ENCODE data around the gene ZEB1. TPM values are rescaled to one million over a fixed set of nuclear protein-coding genes. Genes with fewer than 3 reads are reported as not detected.

Gene ZEB1
- total RNA-seq, 3 donors from 2014 or later, result 8.8 to 200 (median 28.1) TPM

GRCh38 chr10:31291123-31291522, 27.9 kb upstream of the ZEB1 start:
- intact Hi-C loops (cut with DNase I, micrococcal nuclease), result no loop called here
- no peaks in the 10 kb centered on the region for H3K4me1 ChIP-seq (ENCODE audit: low read depth)
- H3K4me3 ChIP-seq, result no peak overlapping the region
- DNase-seq (no peak), ATAC-seq (no peak)
- TF ChIP-seq, protein P1, sequence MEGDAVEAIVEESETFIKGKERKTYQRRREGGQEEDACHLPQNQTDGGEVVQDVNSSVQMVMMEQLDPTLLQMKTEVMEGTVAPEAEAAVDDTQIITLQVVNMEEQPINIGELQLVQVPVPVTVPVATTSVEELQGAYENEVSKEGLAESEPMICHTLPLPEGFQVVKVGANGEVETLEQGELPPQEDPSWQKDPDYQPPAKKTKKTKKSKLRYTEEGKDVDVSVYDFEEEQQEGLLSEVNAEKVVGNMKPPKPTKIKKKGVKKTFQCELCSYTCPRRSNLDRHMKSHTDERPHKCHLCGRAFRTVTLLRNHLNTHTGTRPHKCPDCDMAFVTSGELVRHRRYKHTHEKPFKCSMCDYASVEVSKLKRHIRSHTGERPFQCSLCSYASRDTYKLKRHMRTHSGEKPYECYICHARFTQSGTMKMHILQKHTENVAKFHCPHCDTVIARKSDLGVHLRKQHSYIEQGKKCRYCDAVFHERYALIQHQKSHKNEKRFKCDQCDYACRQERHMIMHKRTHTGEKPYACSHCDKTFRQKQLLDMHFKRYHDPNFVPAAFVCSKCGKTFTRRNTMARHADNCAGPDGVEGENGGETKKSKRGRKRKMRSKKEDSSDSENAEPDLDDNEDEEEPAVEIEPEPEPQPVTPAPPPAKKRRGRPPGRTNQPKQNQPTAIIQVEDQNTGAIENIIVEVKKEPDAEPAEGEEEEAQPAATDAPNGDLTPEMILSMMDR (IDR thresholded peaks at IDR 0.05), result no peak
- H3K36me3 ChIP-seq (ENCODE audit: low read depth), result no peaks in the 10 kb centered on the region
- no peaks in the 10 kb centered on the region for H3K9me3 ChIP-seq

GRCh38 chr10:31294558-31294957, 24.5 kb upstream of the ZEB1 start:
- intact Hi-C loops (cut with DNase I, micrococcal nuclease), result no loop called here
- Histone ChIP-seq H3K9me3 (no peaks in the 10 kb centered on the region), H3K4me1 (ENCODE audit: low read depth) (no peaks in the 10 kb centered on the region), H3K36me3 (ENCODE audit: low read depth) (no peaks in the 10 kb centered on the region), H3K4me3 (no peak overlapping the region)
- DNase-seq (no peak), ATAC-seq (no peak)
- TF ChIP-seq, protein P1 (IDR thresholded peaks at IDR 0.05), result no peak

DNA sequence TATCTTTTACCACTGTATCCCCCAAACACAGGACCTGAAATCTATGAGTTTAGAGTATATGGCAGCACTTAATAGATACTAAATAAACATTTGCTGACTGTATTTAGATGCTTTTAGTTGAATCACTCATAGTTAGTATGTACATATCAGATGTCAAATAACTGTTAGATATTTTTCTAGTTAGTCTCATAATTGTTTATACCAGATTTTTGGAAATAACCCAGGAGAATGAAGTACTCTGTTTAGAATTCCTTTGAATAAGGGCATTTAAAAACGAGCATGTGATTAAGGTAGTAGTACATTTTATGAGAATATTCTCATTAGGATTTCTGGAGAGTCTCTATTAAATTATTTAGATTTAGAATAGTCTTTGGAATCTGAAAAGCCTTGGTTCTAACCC, 22.3 kb upstream of the ZEB1 start:
- Histone ChIP-seq H3K9me3 (no peaks in the 10 kb centered on the region), H3K4me3 (no peak overlapping the region), H3K4me1 (ENCODE audit: low read depth) (no peaks in the 10 kb centered on the region), H3K36me3 (ENCODE audit: low read depth) (no peaks in the 10 kb centered on the region)
- DNase-seq (no peak), ATAC-seq (no peak)
- TF ChIP-seq, protein P1 (IDR thresholded peaks at IDR 0.05), result no peak
- intact Hi-C loops (cut with DNase I, micrococcal nuclease), result no loop called here

DNA sequence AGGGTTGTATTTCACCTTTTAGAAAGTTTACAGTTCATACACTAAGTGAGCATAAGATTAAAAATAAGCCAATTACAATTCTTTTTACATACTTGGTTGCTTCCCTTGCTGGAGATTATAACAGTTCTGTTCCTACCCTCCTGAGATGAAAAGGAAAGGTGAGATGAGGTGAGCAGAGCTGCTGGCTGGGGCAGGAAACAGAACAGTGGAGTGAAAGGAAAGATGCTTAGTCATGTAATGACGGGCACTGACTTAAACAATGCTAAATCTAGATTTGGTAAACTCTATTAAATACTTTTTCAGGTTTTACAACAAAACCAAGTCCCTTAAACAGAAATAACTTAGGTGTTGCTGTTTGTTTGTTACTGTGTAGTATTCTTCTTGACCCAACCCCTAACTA, 19.9 kb upstream of the ZEB1 start:
- DNase-seq (no peak), ATAC-seq (no peak)
- TF ChIP-seq, protein P1 (IDR thresholded peaks at IDR 0.05), result no peak
- no peaks in the 10 kb centered on the region for H3K36me3 ChIP-seq (ENCODE audit: low read depth)
- no peak overlapping the region for H3K4me3 ChIP-seq
- intact Hi-C loops (cut with DNase I, micrococcal nuclease), result no loop called here
- H3K9me3 ChIP-seq, result no peaks in the 10 kb centered on the region
- no peaks in the 10 kb centered on the region for H3K4me1 ChIP-seq (ENCODE audit: low read depth)

- no peak overlapping the region for H3K4me3 ChIP-seq
- H3K36me3 ChIP-seq (ENCODE audit: low read depth), result no peaks in the 10 kb centered on the region
- H3K9me3 ChIP-seq, result no peaks in the 10 kb centered on the region
- intact Hi-C loops (cut with DNase I, micrococcal nuclease), result no loop called here
- TF ChIP-seq, protein P1 (IDR thresholded peaks at IDR 0.05), result no peak
- ATAC-seq (no peak), DNase-seq (no peak)
- no peaks in the 10 kb centered on the region for H3K4me1 ChIP-seq (ENCODE audit: low read depth)
These were observed 15.8 kb upstream of the ZEB1 start for GRCh38 chr10:31303212-31303611.

DNA sequence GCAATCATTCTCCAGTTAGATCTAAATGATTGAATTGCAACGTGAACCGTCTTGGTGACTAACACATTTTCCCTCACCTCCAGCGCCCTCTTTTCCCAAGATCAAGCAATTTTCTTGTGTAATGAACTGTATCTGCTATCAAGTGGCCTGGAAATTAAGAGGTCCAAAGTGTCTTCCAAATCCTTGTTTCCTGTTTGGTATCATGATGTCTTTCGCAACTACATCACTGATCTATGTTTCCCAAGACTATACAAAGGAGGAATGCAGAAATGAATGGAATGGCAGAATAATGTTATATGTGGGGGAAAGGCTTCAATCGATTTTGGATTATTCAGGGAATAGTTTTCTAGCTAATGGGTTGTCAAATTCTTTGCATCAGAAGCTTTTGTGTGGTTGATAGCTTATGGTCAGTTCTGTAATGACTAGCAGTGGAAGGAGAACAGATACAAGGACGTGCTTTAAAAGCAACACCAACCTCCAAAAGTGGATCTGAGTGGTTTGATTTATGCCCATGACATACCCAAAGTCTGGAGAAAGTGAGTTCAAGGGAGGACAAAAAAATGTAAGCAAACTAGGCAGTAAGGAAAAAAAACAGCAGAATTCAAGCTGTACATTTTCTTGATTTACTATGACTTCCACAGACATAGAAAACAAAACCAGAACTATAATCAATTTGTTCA, 14.6 kb upstream of the ZEB1 start:
- no peaks in the 10 kb centered on the region for H3K36me3 ChIP-seq (ENCODE audit: low read depth)
- H3K9me3 ChIP-seq, result no peaks in the 10 kb centered on the region
- no peak for DNase-seq
- ATAC-seq, result no peak
- intact Hi-C loops (cut with DNase I, micrococcal nuclease), result no loop called here
- no peak overlapping the region for H3K4me3 ChIP-seq
- no peaks in the 10 kb centered on the region for H3K4me1 ChIP-seq (ENCODE audit: low read depth)
- TF ChIP-seq, protein P1 (IDR thresholded peaks at IDR 0.05), result no peak
